K562 (cell line): ENCODE measurements around the gene ZNF628. TPM values are rescaled to one million over a fixed set of nuclear protein-coding genes. Genes with fewer than 3 reads are reported as not detected.

Source experiments
- ATF1 ChIP-seq, 2 experiments: fragments of 450-650 bp in 1 of 2; IDR thresholded peaks; 2 replicates each; pipeline ENCODE4 v1.6.1; 2016; ENCODE audit warnings: missing compliant biosample characterization in 1 of 2, missing genetic modification characterization in 1 of 2
- BRCA1 ChIP-seq, 2 experiments: fragments of 450-650 bp in 1 of 2; sonication (generic) in 1 of 2; formaldehyde crosslinking in 1 of 2; IDR thresholded peaks; 2 replicates each; pipeline versions ENCODE4 v1.5.0 to v1.6.1; 2017 to 2020; ENCODE audit warnings: mild to moderate bottlenecking in 1 of 2, missing genetic modification reagents in 1 of 2
- ELF4 ChIP-seq: fragments of 450-650 bp; formaldehyde crosslinking; IDR thresholded peaks from 2 replicates; pipeline ENCODE4 v1.4.0; 2022; ENCODE audit warnings: missing genetic modification characterization
- GATAD2B ChIP-seq: fragments of 450-650 bp; IDR thresholded peaks from 2 replicates; pipeline ENCODE4 v1.6.1; 2017; ENCODE audit warnings: mild to moderate bottlenecking, borderline replicate concordance
- HNRNPK ChIP-seq: fragments of 200-400 bp; formaldehyde crosslinking; IDR thresholded peaks from one replicate; pipeline ENCODE4 v1.6.1; 2018; ENCODE audit warnings: mild to moderate bottlenecking, low read depth, low read length; ENCODE audit not compliant: poor library complexity, severe bottlenecking
- MAFF ChIP-seq: IDR thresholded peaks from 2 replicates; pipeline ENCODE4 v1.6.1; 2012; ENCODE audit warnings: low read length, improper control_type of control experiment
- MYC ChIP-seq, 2 experiments: fragments of 250-450 bp in 1 of 2; sonication (Bioruptor Pico) in 1 of 2; IDR thresholded peaks; 2 replicates each; pipeline versions ENCODE4 v1.5.1 to v1.6.1; 2012 to 2021; ENCODE audit warnings: low read depth in 2 of 2, borderline replicate concordance in 1 of 2, improper control_type of control experiment in 1 of 2, low read length in 1 of 2, mild to moderate bottlenecking in 1 of 2, moderate library complexity in 1 of 2
- NFYB ChIP-seq: IDR thresholded peaks from 2 replicates; pipeline ENCODE4 v1.6.1; 2011; ENCODE audit warnings: mild to moderate bottlenecking, moderate library complexity; ENCODE audit not compliant: insufficient read length; ENCODE audit errors: extremely low read depth
- POLR2G ChIP-seq: fragments of 200-400 bp; formaldehyde crosslinking; IDR thresholded peaks from 2 replicates; pipeline ENCODE4 v1.6.1; 2017; ENCODE audit warnings: low read depth, mild to moderate bottlenecking, antibody characterized with exemption, low read length, moderate library complexity
- SETDB1 ChIP-seq: IDR thresholded peaks from one replicate; pipeline ENCODE4 v1.6.1; 2012; ENCODE audit warnings: low read length, control low read depth, inconsistent platforms
- SIN3B ChIP-seq: fragments of 450-650 bp; IDR thresholded peaks from 2 replicates; pipeline ENCODE4 v1.6.1; 2017; ENCODE audit warnings: low read depth, mild to moderate bottlenecking, moderate library complexity
- SP2 ChIP-seq: IDR thresholded peaks from 2 replicates; pipeline ENCODE4 v1.6.1; 2011; ENCODE audit warnings: mild to moderate bottlenecking, low read depth, low read length, moderate library complexity; ENCODE audit not compliant: poor library complexity, severe bottlenecking; ENCODE audit errors: extremely low read depth
- YY1 ChIP-seq, 3 experiments: IDR thresholded peaks; 2 replicates each; pipeline ENCODE4 v1.6.1; 2011; ENCODE audit warnings: low read length in 2 of 3, mild to moderate bottlenecking in 2 of 3, moderate library complexity in 2 of 3, borderline replicate concordance in 1 of 3, control low read depth in 1 of 3, low read depth in 1 of 3; ENCODE audit not compliant: insufficient read depth in 3 of 3, insufficient replicate concordance in 2 of 3, control insufficient read depth in 1 of 3, insufficient read length in 1 of 3; ENCODE audit errors: extremely low read depth in 1 of 3
- ZNF184 ChIP-seq: sonication (generic); formaldehyde crosslinking; IDR thresholded peaks from 2 replicates; pipeline ENCODE4 v1.5.0; 2020; ENCODE audit warnings: missing genetic modification reagents
- ZSCAN29 ChIP-seq: fragments of 450-650 bp; IDR thresholded peaks from 2 replicates; pipeline ENCODE4 v1.6.1; 2017
- ZSCAN32 ChIP-seq: fragments of 450-650 bp; formaldehyde crosslinking; IDR thresholded peaks from 2 replicates; pipeline ENCODE4 v1.4.0; 2020; ENCODE audit warnings: mild to moderate bottlenecking, moderate library complexity
- polyA plus RNA-seq, 8 experiments: library from polyadenylated mRNA; depleted of rRNA in 4 of 8; stranded (reverse) in 5 of 8; unstranded in 3 of 8; fragments of >200 nt; fragmentation: Nextera tagmentation in 2 of 8; fragmentation: Illumina TruSeq in 1 of 8; extraction: Ambion mirVana in 2 of 8; extraction: Trizol in 1 of 8; gene quantifications; 2 replicates each; pipeline versions ENCODE4 v1.2.1 to v1.2.3, GENCODE V29; 2011 to 2014; ENCODE audit warnings: inconsistent platforms in 1 of 8, missing spikeins in 1 of 8
- total RNA-seq, 7 experiments: library from RNA; depleted of rRNA in 6 of 7; stranded (reverse); fragments of >200 nt in 6 of 7; fragmentation: Illumina TruSeq in 2 of 7; extraction: Trizol in 2 of 7; gene quantifications; 2 replicates each; pipeline versions ENCODE4 v1.2.1 to v1.2.3, GENCODE V29; 2011 to 2021; ENCODE audit warnings: low replicate concordance in 1 of 7
- TF ChIP-seq, protein P1 (sequence below): fragments of 150-350 bp; conservative IDR thresholded peaks from 2 replicates; pipeline ENCODE4 v1.6.1; 2014; ENCODE audit warnings: low read length
- TF ChIP-seq, protein P2 (sequence below), 2 experiments: IDR thresholded peaks in 1 of 2; conservative IDR thresholded peaks in 1 of 2; 2 replicates each; pipeline ENCODE4 v1.6.1; 2016; ENCODE audit warnings: low read depth in 2 of 2, mild to moderate bottlenecking in 1 of 2, missing compliant biosample characterization in 1 of 2, missing genetic modification characterization in 1 of 2, moderate library complexity in 1 of 2
- TF ChIP-seq, protein P3 (sequence below): fragments of 450-650 bp; IDR thresholded peaks from 2 replicates; pipeline ENCODE4 v1.6.1; 2017; ENCODE audit warnings: mild to moderate bottlenecking, moderate library complexity

ZNF628 gene
- total and polyA plus RNA-seq, 9 of the 15 experiments (the other 6 are each of a cell fraction or from before 2014, with no cell fraction given) = 0.13 to 13.6 (median 2.2) TPM; not detected in 3

DNA sequence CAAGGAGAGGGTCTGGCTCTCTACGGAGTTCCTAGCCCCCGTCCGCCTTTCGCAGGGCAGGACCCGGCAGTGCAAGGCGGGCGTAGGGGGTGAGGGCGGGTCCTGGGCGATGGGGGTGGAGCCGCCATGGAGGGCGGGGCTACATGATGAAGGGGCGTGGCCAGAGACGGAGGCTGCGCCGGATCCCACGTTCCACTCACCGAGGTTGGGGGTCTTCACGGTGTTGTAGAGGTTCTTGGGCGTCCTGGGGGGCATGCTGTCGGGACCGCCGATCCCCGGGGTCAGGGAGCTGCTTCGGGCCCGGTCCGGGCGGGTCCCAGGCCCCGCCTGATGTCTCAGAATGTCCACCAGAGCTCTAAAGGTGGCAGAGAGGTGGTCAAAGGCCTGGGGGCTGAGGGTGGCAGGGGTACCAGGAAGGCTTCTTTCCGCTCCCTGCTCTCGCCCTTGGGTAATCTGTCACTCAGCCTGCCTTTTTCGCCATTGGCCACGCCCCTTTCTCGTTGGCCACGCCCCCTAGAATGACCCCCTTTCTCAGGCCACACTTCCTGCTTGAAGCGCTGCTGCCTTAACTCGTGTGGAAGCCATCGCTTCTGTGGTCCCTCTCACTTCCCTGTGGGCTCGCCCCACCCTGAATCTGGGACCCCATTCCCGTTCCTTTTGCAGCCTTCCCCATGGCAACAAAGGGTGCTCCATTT lies 35.9 kb upstream of the ZNF628 start (continued):
- TF ChIP-seq, protein P1, sequence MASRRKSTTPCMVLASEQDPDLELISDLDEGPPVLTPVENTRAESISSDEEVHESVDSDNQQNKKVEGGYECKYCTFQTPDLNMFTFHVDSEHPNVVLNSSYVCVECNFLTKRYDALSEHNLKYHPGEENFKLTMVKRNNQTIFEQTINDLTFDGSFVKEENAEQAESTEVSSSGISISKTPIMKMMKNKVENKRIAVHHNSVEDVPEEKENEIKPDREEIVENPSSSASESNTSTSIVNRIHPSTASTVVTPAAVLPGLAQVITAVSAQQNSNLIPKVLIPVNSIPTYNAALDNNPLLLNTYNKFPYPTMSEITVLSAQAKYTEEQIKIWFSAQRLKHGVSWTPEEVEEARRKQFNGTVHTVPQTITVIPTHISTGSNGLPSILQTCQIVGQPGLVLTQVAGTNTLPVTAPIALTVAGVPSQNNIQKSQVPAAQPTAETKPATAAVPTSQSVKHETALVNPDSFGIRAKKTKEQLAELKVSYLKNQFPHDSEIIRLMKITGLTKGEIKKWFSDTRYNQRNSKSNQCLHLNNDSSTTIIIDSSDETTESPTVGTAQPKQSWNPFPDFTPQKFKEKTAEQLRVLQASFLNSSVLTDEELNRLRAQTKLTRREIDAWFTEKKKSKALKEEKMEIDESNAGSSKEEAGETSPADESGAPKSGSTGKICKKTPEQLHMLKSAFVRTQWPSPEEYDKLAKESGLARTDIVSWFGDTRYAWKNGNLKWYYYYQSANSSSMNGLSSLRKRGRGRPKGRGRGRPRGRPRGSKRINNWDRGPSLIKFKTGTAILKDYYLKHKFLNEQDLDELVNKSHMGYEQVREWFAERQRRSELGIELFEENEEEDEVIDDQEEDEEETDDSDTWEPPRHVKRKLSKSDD = no peak
- TF ChIP-seq ELF4 (no peak), ZSCAN32 (no peak), MAFF (no peak), GATAD2B (no peak), NFYB (no peak), SP2 (no peak), POLR2G (peak; percentile 55; the same call in 1 of the 2 replicates), SETDB1 (no peak), ZNF184 (CRISPR knock-in tag) (no peak), BRCA1 (IDR thresholded peaks at IDR 0.05) (no peak), BRCA1 (CRISPR knock-in tag; IDR thresholded peaks at IDR 0.05) (no peak), YY1 (IDR thresholded peaks at IDR 0.05; ENCODE audit: borderline replicate concordance in 1 of 3, control insufficient read depth in 1 of 3, extremely low read depth in 1 of 3, insufficient read depth in 3 of 3, insufficient read length in 1 of 3, insufficient replicate concordance in 2 of 3, low read depth in 1 of 3, low read length in 2 of 3) (peak in 1 of 3 experiments; percentile 34), ATF1 (CRISPR knock-in tag; IDR thresholded peaks at IDR 0.05) (no peak), ATF1 (tag; IDR thresholded peaks at IDR 0.05) (peak; percentile 18; the same call in 1 of the 2 replicates), MYC (IDR thresholded peaks at IDR 0.05; ENCODE audit: low read depth, low read length) (peak; percentile 9; the same call in 1 of the 2 replicates), MYC (CRISPR knock-in tag; IDR thresholded peaks at IDR 0.05; ENCODE audit: borderline replicate concordance, low read depth) (no peak), HNRNPK (no peak), ZSCAN29 (no peak), SIN3B (no peak)
- TF ChIP-seq, protein P2, sequence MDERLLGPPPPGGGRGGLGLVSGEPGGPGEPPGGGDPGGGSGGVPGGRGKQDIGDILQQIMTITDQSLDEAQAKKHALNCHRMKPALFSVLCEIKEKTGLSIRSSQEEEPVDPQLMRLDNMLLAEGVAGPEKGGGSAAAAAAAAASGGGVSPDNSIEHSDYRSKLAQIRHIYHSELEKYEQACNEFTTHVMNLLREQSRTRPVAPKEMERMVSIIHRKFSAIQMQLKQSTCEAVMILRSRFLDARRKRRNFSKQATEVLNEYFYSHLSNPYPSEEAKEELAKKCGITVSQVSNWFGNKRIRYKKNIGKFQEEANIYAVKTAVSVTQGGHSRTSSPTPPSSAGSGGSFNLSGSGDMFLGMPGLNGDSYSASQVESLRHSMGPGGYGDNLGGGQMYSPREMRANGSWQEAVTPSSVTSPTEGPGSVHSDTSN (CRISPR knock-in tag; IDR thresholded peaks at IDR 0.05; ENCODE audit: low read depth) = peak; percentile 67
- TF ChIP-seq, protein P2 (tag; conservative IDR thresholded peaks at IDR 0.05; ENCODE audit: low read depth) = peak; percentile 70
- TF ChIP-seq, protein P3, sequence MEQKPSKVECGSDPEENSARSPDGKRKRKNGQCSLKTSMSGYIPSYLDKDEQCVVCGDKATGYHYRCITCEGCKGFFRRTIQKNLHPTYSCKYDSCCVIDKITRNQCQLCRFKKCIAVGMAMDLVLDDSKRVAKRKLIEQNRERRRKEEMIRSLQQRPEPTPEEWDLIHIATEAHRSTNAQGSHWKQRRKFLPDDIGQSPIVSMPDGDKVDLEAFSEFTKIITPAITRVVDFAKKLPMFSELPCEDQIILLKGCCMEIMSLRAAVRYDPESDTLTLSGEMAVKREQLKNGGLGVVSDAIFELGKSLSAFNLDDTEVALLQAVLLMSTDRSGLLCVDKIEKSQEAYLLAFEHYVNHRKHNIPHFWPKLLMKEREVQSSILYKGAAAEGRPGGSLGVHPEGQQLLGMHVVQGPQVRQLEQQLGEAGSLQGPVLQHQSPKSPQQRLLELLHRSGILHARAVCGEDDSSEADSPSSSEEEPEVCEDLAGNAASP = no peak
